Caco-2 (cell line): Measurements from ENCODE around the gene TFEC. TPM values are rescaled to one million over a fixed set of nuclear protein-coding genes. Genes with fewer than 3 reads are reported as not detected.

Experiments
- BruUV-seq: library from RNA; stranded (reverse); fragments of 400-500 nt; replicated peaks from 2 replicates; lab custom pipeline; 2021; lab: Mats Ljungman, UMichigan
- CTCF ChIA-PET: fragments of 300-600 bp; sonication (Branson Sonifier 250); formaldehyde crosslinking; loops from one replicate; lab custom pipeline; 2022; ENCODE audit warnings: antibody characterized with exemption; lab: Charles Lee
- POLR2A ChIA-PET: fragments of 300-600 bp; sonication (Branson Sonifier 250); formaldehyde crosslinking; loops from one replicate; lab custom pipeline; 2022; ENCODE audit warnings: antibody characterized with exemption; lab: Charles Lee
- DNase-seq, 2 experiments: peaks; one replicate each; pipeline versions ENCODE4 v3.0.0 to v3.0.0-alpha.2; 2020 to 2022
- H3K27me3 ChIP-seq: replicated peaks from 2 replicates; pipeline ENCODE4 v1.6.0; 2011; ENCODE audit warnings: low read length; ENCODE audit not compliant: control insufficient read depth, insufficient read depth
- H3K36me3 ChIP-seq: 2 replicates; pipeline ENCODE4 v1.5.1; 2011; ENCODE audit warnings: low read length; ENCODE audit not compliant: control insufficient read depth, insufficient read depth
- H3K4me1 ChIP-seq: fragments of 250-450 bp; sonication (Bioruptor Pico); 2 replicates; pipeline ENCODE4 v1.5.1; 2020; ENCODE audit warnings: mild to moderate bottlenecking
- H3K4me3 ChIP-seq: 2 replicates; pipeline ENCODE4 v1.5.1; 2011; ENCODE audit warnings: low read depth, mild to moderate bottlenecking, control low read depth, low read length
- H3K9me3 ChIP-seq: fragments of 250-450 bp; sonication (Bioruptor Pico); 2 replicates; pipeline ENCODE4 v1.5.1; 2020; ENCODE audit warnings: mild to moderate bottlenecking, moderate library complexity
- H3K27ac Mint-ChIP-seq: one replicate; pipeline ENCODE4 v1.8.0; 2022; ENCODE audit warnings: mixed read lengths; ENCODE audit not compliant: unreplicated experiment
- H3K27me3 Mint-ChIP-seq: one replicate; pipeline ENCODE4 v1.8.0; 2022; ENCODE audit warnings: mixed read lengths; ENCODE audit not compliant: insufficient read depth, unreplicated experiment
- H3K36me3 Mint-ChIP-seq: one replicate; pipeline ENCODE4 v1.8.0; 2022; ENCODE audit warnings: mild to moderate bottlenecking, mixed read lengths; ENCODE audit not compliant: insufficient read depth, unreplicated experiment
- H3K4me1 Mint-ChIP-seq: one replicate; pipeline ENCODE4 v1.8.0; 2022; ENCODE audit warnings: low read depth, mixed read lengths; ENCODE audit not compliant: unreplicated experiment
- H3K4me3 Mint-ChIP-seq: one replicate; pipeline ENCODE4 v1.8.0; 2022; ENCODE audit warnings: mild to moderate bottlenecking, moderate library complexity, mixed read lengths; ENCODE audit not compliant: unreplicated experiment
- H3K9me3 Mint-ChIP-seq: one replicate; pipeline ENCODE4 v1.8.0; 2022; ENCODE audit warnings: mixed read lengths; ENCODE audit not compliant: unreplicated experiment
- CTCF ChIP-seq, 2 experiments: fragments of 200-600 bp in 1 of 2; IDR thresholded peaks; 1 replicate in 1 of 2; 2 replicates in 1 of 2; pipeline versions ENCODE4 v1.5.1 to v1.8.0; 2011 to 2022; ENCODE audit warnings: antibody characterized with exemption in 1 of 2, control low read depth in 1 of 2, inconsistent platforms in 1 of 2, low read depth in 1 of 2, low read length in 1 of 2, mild to moderate bottlenecking in 1 of 2, moderate library complexity in 1 of 2; ENCODE audit not compliant: insufficient read depth in 1 of 2, severe bottlenecking in 1 of 2, unreplicated experiment in 1 of 2
- intact Hi-C: fragments of 100-400 bp; cut with micrococcal nuclease; formaldehyde crosslinking; loops from one replicate; pipeline ENCODE4 v1.10.0; 2022; ENCODE audit not compliant: unreplicated experiment
- total RNA-seq: library from RNA; stranded (reverse); gene quantifications from 2 replicates; pipeline ENCODE4 v1.2.3, GENCODE V29; 2022

The TFEC gene
- total RNA-seq, 1 experiment from 2014 or later: 45.1 TPM

GRCh38 chr7:116027786-116028185 lies 2.8 kb downstream of the TFEC start:
- Histone ChIP-seq H3K9me3 (no peaks in the 10 kb centered on the region), H3K36me3 (no peaks in the 10 kb centered on the region), H3K4me1 (peaks cover 8% of the 10 kb centered on the region; the same call in 1 of the 2 replicates), H3K4me3 (no peak overlapping the region), H3K27me3 (no peaks in the 10 kb centered on the region)
- H3K27ac Mint-ChIP-seq: no peak overlapping the region
- no peaks in the 10 kb centered on the region for H3K27me3 Mint-ChIP-seq
- no peaks in the 10 kb centered on the region for H3K9me3 Mint-ChIP-seq
- POLR2A ChIA-PET: no interaction called here
- no peak overlapping the region for H3K4me3 Mint-ChIP-seq
- no peaks in the 10 kb centered on the region for H3K36me3 Mint-ChIP-seq
- TF ChIP-seq CTCF (IDR thresholded peaks at IDR 0.05; ENCODE audit: insufficient read depth in 1 of 2, low read depth in 1 of 2, low read length in 1 of 2, severe bottlenecking in 1 of 2, unreplicated experiment in 1 of 2): no peak
- no peak for DNase-seq
- intact Hi-C loops: no loop called here
- CTCF ChIA-PET: no interaction called here
- BruUV-seq: no TSS peak
- peaks cover 12% of the 10 kb centered on the region for H3K4me1 Mint-ChIP-seq

- H3K4me3 Mint-ChIP-seq: no peak overlapping the region
- H3K4me3 ChIP-seq: no peak overlapping the region
- no peaks in the 10 kb centered on the region for H3K9me3 Mint-ChIP-seq
- H3K27me3 Mint-ChIP-seq: no peaks in the 10 kb centered on the region
- intact Hi-C loops: no loop called here
- no peaks in the 10 kb centered on the region for H3K27me3 ChIP-seq
- no peak for DNase-seq
- H3K4me1 Mint-ChIP-seq: peaks cover 12% of the 10 kb centered on the region
- no peaks in the 10 kb centered on the region for H3K36me3 ChIP-seq
- no TSS peak for BruUV-seq
- peaks cover 8% of the 10 kb centered on the region; the same call in 1 of the 2 replicates for H3K4me1 ChIP-seq
- H3K36me3 Mint-ChIP-seq: no peaks in the 10 kb centered on the region
- ChIA-PET CTCF (interaction anchor here (0.6 kb wide), 1 partner anchor 1336 kb away, joined by 3 read pairs; no protein-coding TSS in a partner anchor), POLR2A (no interaction called here)
- TF ChIP-seq CTCF (IDR thresholded peaks at IDR 0.05; ENCODE audit: insufficient read depth in 1 of 2, low read depth in 1 of 2, low read length in 1 of 2, severe bottlenecking in 1 of 2, unreplicated experiment in 1 of 2): no peak
- no peaks in the 10 kb centered on the region for H3K9me3 ChIP-seq
- H3K27ac Mint-ChIP-seq: no peak overlapping the region
Observed at GRCh38 chr7:116024826-116025809, 5.4 kb downstream of the TFEC start.

- intact Hi-C loops: no loop called here
Observed at GRCh38 chr7:116021237-116021636, 9.3 kb downstream of the TFEC start.

More at GRCh38 chr7:116021237-116021636, 9.3 kb downstream of the TFEC start:
- no peaks in the 10 kb centered on the region for H3K36me3 ChIP-seq
- no peaks in the 10 kb centered on the region for H3K27me3 ChIP-seq
- no peak overlapping the region for H3K4me3 Mint-ChIP-seq
- H3K27ac Mint-ChIP-seq: no peak overlapping the region
- H3K27me3 Mint-ChIP-seq: no peaks in the 10 kb centered on the region
- no peak overlapping the region for H3K4me3 ChIP-seq
- peaks cover 10% of the 10 kb centered on the region for H3K4me1 Mint-ChIP-seq
- CTCF ChIA-PET: no interaction called here
- DNase-seq: no peak
- no peak for TF ChIP-seq CTCF (IDR thresholded peaks at IDR 0.05; ENCODE audit: insufficient read depth in 1 of 2, low read depth in 1 of 2, low read length in 1 of 2, severe bottlenecking in 1 of 2, unreplicated experiment in 1 of 2)
- H3K9me3 ChIP-seq: no peaks in the 10 kb centered on the region
- H3K9me3 Mint-ChIP-seq: no peaks in the 10 kb centered on the region
- peaks cover 8% of the 10 kb centered on the region; the same call in 1 of the 2 replicates for H3K4me1 ChIP-seq
- H3K36me3 Mint-ChIP-seq: no peaks in the 10 kb centered on the region
- BruUV-seq: no TSS peak
- POLR2A ChIA-PET: no interaction called here
